HG03280 (cell line): Measurements from ENCODE around the gene AKR1A1.

ENCODE experiments used
- ATAC-seq: cut with Tn5 transposase; IDR thresholded peaks from one replicate; pipeline ENCODE4 v1.9.1; 2021; ENCODE audit warnings: mild to moderate bottlenecking, moderate library complexity; ENCODE audit not compliant: unreplicated experiment

AKR1A1 gene

GRCh38 chr1:45615885-45616284, 65.3 kb downstream of the AKR1A1 start:
- ATAC-seq = no peak

GRCh38 chr1:45617618-45618017, 67.0 kb downstream of the AKR1A1 start:
- no peak for ATAC-seq

- ATAC-seq = no peak
These were observed 68.7 kb downstream of the AKR1A1 start for GRCh38 chr1:45619149-45619921.
